Testis (tissue), 3 donors: ENCODE measurements around the gene CACNA2D3. TPM values are rescaled to one million over a fixed set of nuclear protein-coding genes. Genes with fewer than 3 reads are reported as not detected.

Source experiments
- DNase-seq: peaks from one replicate; pipeline ENCODE4 v3.0.0-alpha.2; 2019
- H3K27ac ChIP-seq, 2 donors: fragments of 200-600 bp; sonication (generic); one replicate each; pipeline ENCODE4 v1.5.1; 2019
- H3K27me3 ChIP-seq: fragments of 200-600 bp; sonication (generic); one replicate; pipeline ENCODE4 v1.5.1; 2019
- H3K36me3 ChIP-seq: fragments of 200-600 bp; sonication (generic); one replicate; pipeline ENCODE4 v1.5.1; 2017; ENCODE audit warnings: low read depth; ENCODE audit errors: missing control alignments
- H3K4me1 ChIP-seq: fragments of 200-600 bp; sonication (generic); one replicate; pipeline ENCODE4 v1.5.1; 2019
- H3K4me3 ChIP-seq, 2 donors: fragments of 200-600 bp; sonication (generic); one replicate each; pipeline ENCODE4 v1.5.1; 2017 to 2019
- H3K9me3 ChIP-seq: fragments of 200-600 bp; sonication (generic); one replicate; pipeline ENCODE4 v1.5.1; 2017
- CTCF ChIP-seq, 3 experiments: fragments of 450-650 bp in 2 of 3; fragments of 200-600 bp in 1 of 3; sonication (generic) in 1 of 3; IDR thresholded peaks; one replicate each; pipeline ENCODE4 v1.5.1; 2016 to 2019; ENCODE audit warnings: antibody characterized with exemption in 3 of 3, mild to moderate bottlenecking in 2 of 3, moderate library complexity in 1 of 3
- POLR2A ChIP-seq: fragments of 450-650 bp; IDR thresholded peaks from one replicate; pipeline ENCODE4 v1.6.1; 2017; ENCODE audit warnings: antibody characterized with exemption, mild to moderate bottlenecking, moderate library complexity
- WGBS, 2 donors: methylation state at CpG; one replicate each; pipeline ENCODE4 v1.1.5; 2018; 5-methylcytosine and 5-hydroxymethylcytosine counted together
- intact Hi-C: fragments of 100-400 bp; cut with DNase I; formaldehyde crosslinking; loops from one replicate; pipeline ENCODE4 v1.15.1; 2023; ENCODE audit warnings: low total_unique reads
- polyA plus RNA-seq: library from polyadenylated mRNA; stranded (reverse); fragments of 350-450 nt; fragmentation: Illumina TruSeq; extraction: RNeasy Lipid Tissue Mini Kit (QIAGEN cat#74804); gene quantifications from one replicate; pipeline ENCODE4 v1.2.3, GENCODE V29; 2014; ENCODE audit warnings: low read depth, low replicate concordance; ENCODE audit not compliant: insufficient read depth
- total RNA-seq, 2 donors: library from RNA; depleted of rRNA; stranded (reverse); fragments of >200 nt; gene quantifications; one replicate each; pipeline ENCODE4 v1.2.3, GENCODE V29; 2016

Gene CACNA2D3
- total and polyA plus RNA-seq, 3 donors from 2014 or later = 10.1 to 16.5 (median 11.2) TPM

GRCh38 chr3:54713455-54713854 lies 591.1 kb downstream of the CACNA2D3 start:
- no peak overlapping the region for H3K27ac ChIP-seq
- WGBS, 2 donors = 43 to 58% methylated on average over 3 of the region's 3 CpGs
- TF ChIP-seq CTCF (IDR thresholded peaks at IDR 0.05) (no peak), POLR2A (no peak)
- intact Hi-C loops = no loop called here
- no peaks in the 10 kb centered on the region for H3K36me3 ChIP-seq
- no peak for DNase-seq
- H3K27me3 ChIP-seq = no peaks in the 10 kb centered on the region
- no peak overlapping the region for H3K4me3 ChIP-seq
- H3K9me3 ChIP-seq = no peaks in the 10 kb centered on the region
- H3K4me1 ChIP-seq = peaks cover 2% of the 10 kb centered on the region

GRCh38 chr3:54714035-54714434 lies 591.7 kb downstream of the CACNA2D3 start:
- TF ChIP-seq POLR2A = no peak
- no peak for TF ChIP-seq CTCF (IDR thresholded peaks at IDR 0.05)
- no peak overlapping the region for H3K4me3 ChIP-seq
- WGBS, 2 donors = 79 to 92% methylated on average over 5 of the region's 5 CpGs
- H3K36me3 ChIP-seq = no peaks in the 10 kb centered on the region
- H3K9me3 ChIP-seq = no peaks in the 10 kb centered on the region
- DNase-seq = no peak
- H3K27ac ChIP-seq = no peak overlapping the region
- intact Hi-C loops = no loop called here
- H3K4me1 ChIP-seq = peaks cover 2% of the 10 kb centered on the region
- no peaks in the 10 kb centered on the region for H3K27me3 ChIP-seq

- DNase-seq = no peak
- no peak overlapping the region for H3K4me3 ChIP-seq
- H3K36me3 ChIP-seq = no peaks in the 10 kb centered on the region
- intact Hi-C loops = no loop called here
- H3K9me3 ChIP-seq = no peaks in the 10 kb centered on the region
- no peaks in the 10 kb centered on the region for H3K27me3 ChIP-seq
- peaks cover 2% of the 10 kb centered on the region for H3K4me1 ChIP-seq
- no peak overlapping the region for H3K27ac ChIP-seq
- TF ChIP-seq CTCF (IDR thresholded peaks at IDR 0.05) (no peak), POLR2A (no peak)
- 71 to 82% methylated on average over 18 of the region's 18 CpGs for WGBS, 2 donors
These were observed 595.2 kb downstream of the CACNA2D3 start for GRCh38 chr3:54717506-54717905.

- Histone ChIP-seq H3K36me3 (no peaks in the 10 kb centered on the region), H3K27ac (no peak overlapping the region), H3K4me3 (no peak overlapping the region), H3K9me3 (no peaks in the 10 kb centered on the region), H3K4me1 (no peaks in the 10 kb centered on the region), H3K27me3 (no peaks in the 10 kb centered on the region)
- intact Hi-C loops = no loop called here
- TF ChIP-seq CTCF (IDR thresholded peaks at IDR 0.05) (no peak), POLR2A (no peak)
- DNase-seq = no peak
- WGBS, 2 donors = 78 to 80% methylated on average over 1 of the region's 1 CpG
These were observed 597.6 kb downstream of the CACNA2D3 start for GRCh38 chr3:54719914-54720313.

GRCh38 chr3:54720604-54721003 lies 598.3 kb downstream of the CACNA2D3 start:
- TF ChIP-seq CTCF (IDR thresholded peaks at IDR 0.05) (no peak), POLR2A (no peak)
- Histone ChIP-seq H3K27me3 (no peaks in the 10 kb centered on the region), H3K4me3 (no peak overlapping the region), H3K27ac (no peak overlapping the region), H3K36me3 (no peaks in the 10 kb centered on the region), H3K4me1 (no peaks in the 10 kb centered on the region), H3K9me3 (no peaks in the 10 kb centered on the region)
- intact Hi-C loops = no loop called here
- no peak for DNase-seq
- 87 to 90% methylated on average over 1 of the region's 1 CpG for WGBS, 2 donors
